SH-SY5Y (cell line): Measurements from ENCODE around the gene KIF1A.

Experiments
- GATA2 ChIP-seq: IDR thresholded peaks from 2 replicates; pipeline ENCODE4 v1.6.1; 2011; ENCODE audit warnings: mild to moderate bottlenecking, low read depth, low read length
- GATA3 ChIP-seq: IDR thresholded peaks from 2 replicates; pipeline ENCODE4 v1.6.1; 2011; ENCODE audit warnings: low read depth, mild to moderate bottlenecking, low read length, moderate library complexity

KIF1A gene

DNA sequence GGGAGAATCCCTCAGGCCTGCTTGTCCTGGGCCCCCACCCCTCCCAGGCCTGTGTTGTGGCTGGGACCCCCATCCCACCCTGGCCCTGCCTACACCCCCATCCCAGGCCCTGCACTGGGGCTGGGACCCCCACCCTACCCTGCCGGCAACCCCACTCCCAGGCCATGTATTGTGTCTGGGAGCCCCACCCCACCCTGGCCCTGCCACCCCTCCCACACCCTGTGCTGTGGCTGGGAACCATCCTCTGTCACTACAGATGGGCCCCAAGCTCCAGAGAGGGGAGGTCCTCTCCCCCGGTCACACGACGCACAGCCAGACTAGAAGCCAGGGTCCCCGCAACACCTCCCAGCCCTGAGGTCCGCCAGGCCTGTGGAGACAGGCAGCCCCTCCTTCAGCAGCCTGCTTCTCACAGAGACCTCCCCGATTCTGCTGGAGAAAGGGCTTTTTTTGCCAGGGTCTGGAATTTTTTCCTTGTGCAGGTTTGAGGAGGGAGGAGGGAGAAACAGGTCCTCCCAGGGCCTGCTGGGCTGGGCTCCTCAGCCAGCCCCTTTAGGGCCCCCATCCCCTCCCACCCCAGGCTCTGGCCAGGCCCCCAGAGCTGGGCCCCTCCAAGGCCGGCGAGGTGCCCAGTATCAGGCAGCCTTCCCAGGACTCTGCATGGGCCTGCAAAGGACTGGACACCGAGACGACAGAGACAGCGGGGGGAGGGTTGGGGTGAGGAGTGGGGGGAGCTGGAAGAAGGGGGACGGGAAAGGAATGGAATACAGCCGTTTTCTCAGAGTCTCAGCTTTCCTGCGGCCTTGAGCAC, 28.0 kb downstream of the KIF1A start:
- TF ChIP-seq GATA3 (no peak), GATA2 (no peak)

DNA sequence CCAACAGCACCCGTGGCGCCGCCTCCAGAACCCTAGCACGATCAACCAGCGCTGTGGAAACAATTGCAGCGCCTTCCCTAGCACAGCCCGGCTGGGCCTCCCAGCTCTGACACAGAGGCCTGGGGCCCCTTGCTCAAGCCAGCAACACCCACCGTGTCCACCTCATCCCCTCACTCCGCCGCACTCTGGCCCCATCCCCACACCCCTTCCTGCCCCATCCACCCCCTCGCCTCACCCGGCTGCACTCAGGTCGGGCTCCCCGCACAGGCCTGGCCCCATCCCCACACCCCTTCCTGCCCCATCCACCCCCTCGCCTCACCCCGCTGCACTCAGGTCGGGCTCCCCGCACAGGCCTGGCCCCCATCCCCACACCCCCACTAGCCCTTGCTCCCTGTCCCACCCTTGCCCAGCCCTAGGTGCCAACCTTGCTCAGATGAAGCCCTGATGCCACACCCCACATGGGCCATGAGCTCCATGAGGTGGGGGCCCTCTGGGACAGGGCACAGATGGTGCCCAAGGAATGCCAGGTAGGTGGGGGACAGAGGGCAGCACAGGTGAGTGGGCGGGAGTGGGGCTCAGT, 28.7 kb downstream of the KIF1A start:
- TF ChIP-seq GATA3 (no peak), GATA2 (no peak)

GRCh38 chr2:240790370-240791220, 29.4 kb downstream of the KIF1A start:
- TF ChIP-seq GATA2 (no peak), GATA3 (no peak)

- TF ChIP-seq GATA2 (no peak), GATA3 (no peak)
Observed at GRCh38 chr2:240789501-240790369, 30.3 kb downstream of the KIF1A start.

- TF ChIP-seq GATA2 (no peak), GATA3 (no peak)
Observed at GRCh38 chr2:240789051-240789453, 31.0 kb downstream of the KIF1A start.

GRCh38 chr2:240788482-240788881, 31.5 kb downstream of the KIF1A start:
- TF ChIP-seq GATA3 = no peak
- no peak for TF ChIP-seq GATA2

DNA sequence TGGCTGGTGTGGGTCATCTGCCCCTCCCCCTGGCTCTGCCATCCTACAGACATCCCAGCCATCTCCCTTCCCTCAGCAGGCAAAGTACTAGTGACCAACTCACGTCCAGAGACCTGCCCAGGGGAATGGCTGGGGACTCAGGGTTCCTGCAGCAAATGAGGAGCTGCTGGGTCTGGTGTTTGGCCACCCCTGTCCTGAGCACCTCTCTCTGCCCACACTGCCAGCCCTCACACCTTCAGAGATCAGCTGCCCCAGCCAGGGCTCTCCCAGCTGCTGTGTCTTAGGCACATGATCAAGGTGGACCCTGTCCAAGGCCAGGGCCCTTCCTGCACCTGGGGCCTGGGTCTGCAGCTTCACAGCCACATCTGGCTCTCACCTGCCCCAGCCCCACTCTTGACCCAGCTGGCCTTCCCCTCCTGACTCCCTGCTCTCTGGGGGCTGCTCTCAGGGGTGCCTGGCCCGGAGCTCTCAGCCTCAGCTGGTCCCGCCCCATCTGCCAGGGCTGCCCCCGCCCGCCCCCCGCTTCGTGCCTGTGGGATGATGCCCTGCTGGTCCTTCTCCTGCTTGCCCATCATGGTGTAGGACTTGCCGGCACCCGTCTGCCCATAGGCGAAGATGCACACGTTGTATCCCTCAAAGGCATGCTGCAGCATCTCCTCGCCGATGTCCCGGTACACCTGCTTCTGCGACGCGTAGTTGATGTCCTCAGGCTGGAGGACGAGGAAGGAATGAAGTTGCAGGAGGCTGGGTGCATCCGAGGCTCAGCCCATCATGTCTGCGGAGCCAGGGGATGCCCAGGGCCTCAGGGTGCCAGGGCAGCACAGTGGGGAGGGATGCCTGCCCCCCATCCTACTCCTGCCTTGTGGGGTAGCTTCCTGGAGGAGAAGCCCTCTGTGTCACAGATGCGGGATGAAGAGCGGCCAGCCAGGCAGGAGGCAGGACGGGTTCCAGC, 32.2 kb downstream of the KIF1A start:
- TF ChIP-seq GATA3 (no peak), GATA2 (no peak)

- TF ChIP-seq GATA2 (no peak), GATA3 (no peak)
Observed at GRCh38 chr2:240786871-240787311, 33.1 kb downstream of the KIF1A start.

GRCh38 chr2:240786355-240786841, 33.6 kb downstream of the KIF1A start:
- TF ChIP-seq GATA2 (no peak), GATA3 (no peak)

DNA sequence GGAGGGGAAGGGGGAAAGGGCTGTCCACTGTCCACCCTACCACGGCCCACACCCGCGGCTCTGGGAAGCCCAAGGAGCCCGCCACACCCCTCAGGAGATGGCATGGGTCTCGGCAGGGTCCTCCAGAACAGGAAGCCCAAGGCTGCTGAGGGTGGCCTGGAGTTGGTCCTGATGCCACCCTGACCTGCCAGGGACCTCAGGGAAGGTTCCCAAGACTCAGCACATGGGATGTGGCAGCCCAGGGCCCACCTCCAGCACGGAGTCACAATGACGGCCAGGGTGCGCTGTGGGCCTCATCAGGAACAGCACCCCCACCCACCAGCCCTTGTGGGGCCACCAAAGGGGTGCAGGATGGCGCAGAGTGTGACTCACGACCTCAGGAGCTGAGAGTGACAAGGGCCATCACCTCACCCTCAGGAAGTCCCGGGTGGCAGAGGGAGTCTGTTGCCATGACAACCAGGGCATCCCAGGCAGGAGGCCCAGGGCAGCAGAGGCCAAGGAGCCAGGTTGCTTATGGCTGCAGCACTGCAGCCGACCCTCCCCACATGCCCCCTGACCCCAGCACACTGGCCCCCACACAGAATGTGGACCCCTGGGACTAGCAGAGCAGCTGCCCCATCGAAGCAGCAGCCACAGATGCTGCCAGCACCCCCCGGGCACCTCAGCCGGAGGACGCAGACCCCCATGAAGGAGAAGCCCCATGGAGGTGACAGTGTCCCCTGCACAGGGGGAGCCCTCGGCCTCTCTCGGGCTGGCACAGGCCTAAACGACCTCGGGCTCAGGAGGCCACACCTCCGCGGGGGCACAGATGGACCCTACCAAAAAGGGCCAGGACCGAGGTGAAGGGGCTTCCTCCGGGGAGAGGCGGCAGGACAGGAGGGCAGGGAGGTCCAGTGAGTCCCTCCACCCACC, 34.3 kb downstream of the KIF1A start:
- TF ChIP-seq GATA3 (no peak), GATA2 (no peak)

- TF ChIP-seq GATA2 = no peak
- TF ChIP-seq GATA3 = no peak
Observed at GRCh38 chr2:240784629-240785423, 35.2 kb downstream of the KIF1A start.
